COLO668 (cell line): ENCODE data around the gene CCNQ.

Source experiments
- DNase-seq: peaks from one replicate; lab custom pipeline; 2025; ENCODE audit not compliant: unreplicated experiment; lab: John Stamatoyannopoulos, UW

Gene CCNQ

GRCh38 chrX:153637121-153638040 is 38.4 kb upstream of the CCNQ start:
- DNase-seq: no peak

- no peak for DNase-seq
Measured at GRCh38 chrX:153636716-153637115, 37.8 kb upstream of the CCNQ start.

- peak; percentile 39 for DNase-seq
Measured at GRCh38 chrX:153635788-153636668, 37.1 kb upstream of the CCNQ start.

- no peak for DNase-seq
Measured at GRCh38 chrX:153635388-153635787, 36.4 kb upstream of the CCNQ start.

GRCh38 chrX:153634832-153635231 is 35.9 kb upstream of the CCNQ start:
- no peak for DNase-seq

GRCh38 chrX:153634236-153634635 is 35.3 kb upstream of the CCNQ start:
- no peak for DNase-seq

GRCh38 chrX:153633607-153634180 is 34.8 kb upstream of the CCNQ start:
- no peak for DNase-seq

- DNase-seq: no peak
Measured at GRCh38 chrX:153633048-153633447, 34.1 kb upstream of the CCNQ start.

GRCh38 chrX:153632595-153632946 is 33.6 kb upstream of the CCNQ start:
- no peak for DNase-seq

GRCh38 chrX:153631907-153632594 is 33.1 kb upstream of the CCNQ start:
- no peak for DNase-seq

- DNase-seq: no peak
Measured at GRCh38 chrX:153631346-153631745, 32.4 kb upstream of the CCNQ start.

GRCh38 chrX:153628665-153629064 is 29.7 kb upstream of the CCNQ start:
- DNase-seq: no peak

GRCh38 chrX:153628129-153628528 is 29.2 kb upstream of the CCNQ start:
- no peak for DNase-seq

- no peak for DNase-seq
Measured at GRCh38 chrX:153627675-153628111, 28.8 kb upstream of the CCNQ start.

- DNase-seq: no peak
Measured at GRCh38 chrX:153626863-153627674, 28.1 kb upstream of the CCNQ start.

GRCh38 chrX:153626025-153626633 is 27.2 kb upstream of the CCNQ start:
- DNase-seq: no peak

- no peak for DNase-seq
Measured at GRCh38 chrX:153625271-153626024, 26.5 kb upstream of the CCNQ start.

- no peak for DNase-seq
Measured at GRCh38 chrX:153624196-153625091, 25.5 kb upstream of the CCNQ start.
